ENCODE measurements around the gene TBX4.

- no peak for TF ChIP-seq EZH2 (IDR thresholded peaks at IDR 0.05; ENCODE audit: insufficient read depth, poor library complexity, severe bottlenecking)
- no peak for TF ChIP-seq EZH2phosphoT487 (IDR thresholded peaks at IDR 0.05; ENCODE audit: insufficient read depth, low read depth)
Measured at GRCh38 chr17:61502292-61502691, 50.1 kb downstream of the TBX4 start.
